AG04450 (cell line): ENCODE results near the gene NSD1. TPM values are rescaled to one million over a fixed set of nuclear protein-coding genes. Genes with fewer than 3 reads are reported as not detected.

Source experiments
- CTCF ChIA-PET: fragments of 300-600, 350-600 bp; formaldehyde crosslinking; extraction: SDS; loops from one replicate; lab custom pipeline; 2022; ENCODE audit warnings: antibody characterized with exemption, inconsistent platforms; lab: Charles Lee
- POLR2A ChIA-PET: fragments of 350-600 bp; formaldehyde crosslinking; extraction: SDS; loops from one replicate; lab custom pipeline; 2021; ENCODE audit warnings: antibody characterized with exemption, inconsistent platforms; lab: Yijun Ruan, JAX
- DNase-seq: peaks from one replicate; pipeline ENCODE4 v3.0.0-alpha.2; 2011; ENCODE audit warnings: low read depth, low spot score
- H3K27ac ChIP-seq: one replicate; pipeline ENCODE4 v1.5.1; 2012; ENCODE audit warnings: low read depth, low read length, control low read depth
- H3K27me3 ChIP-seq: one replicate; pipeline ENCODE4 v1.6.0; 2012; ENCODE audit warnings: low read length; ENCODE audit not compliant: control insufficient read depth, insufficient read depth
- H3K4me3 ChIP-seq: 2 replicates; pipeline ENCODE4 v1.5.1; 2011; ENCODE audit warnings: mild to moderate bottlenecking, low read depth, low read length, control low read depth
- H3K9me3 ChIP-seq: 2 replicates; pipeline ENCODE4 v1.5.1; 2012; ENCODE audit warnings: low read length; ENCODE audit not compliant: control insufficient read depth, insufficient read depth
- CTCF ChIP-seq: IDR thresholded peaks from 2 replicates; pipeline ENCODE4 v1.5.1; 2011; ENCODE audit warnings: low read depth, low read length, control low read depth, inconsistent platforms
- polyA plus RNA-seq: library from polyadenylated mRNA; depleted of rRNA; stranded (reverse); fragments of >200 nt; gene quantifications from 2 replicates; pipeline ENCODE4 v1.2.3, GENCODE V29; 2011

Gene NSD1
- polyA plus RNA-seq, 1 experiment = 33.4 TPM

GRCh38 chr5:177105691-177106476 lies 27.7 kb upstream of the NSD1 start:
- no peaks in the 10 kb centered on the region for H3K9me3 ChIP-seq
- ChIA-PET POLR2A (no interaction called here), CTCF (interaction anchor here (0.6 kb wide), 1 partner anchor 346 kb away, joined by 5 read pairs; no protein-coding TSS in a partner anchor)
- no peak overlapping the region for H3K27ac ChIP-seq
- TF ChIP-seq CTCF = no peak
- H3K4me3 ChIP-seq = no peak overlapping the region
- H3K27me3 ChIP-seq = peaks cover 9% of the 10 kb centered on the region
- DNase-seq = no peak

GRCh38 chr5:177107159-177107558 lies 26.4 kb upstream of the NSD1 start:
- Histone ChIP-seq H3K27ac (no peak overlapping the region), H3K27me3 (peaks cover 9% of the 10 kb centered on the region), H3K4me3 (no peak overlapping the region), H3K9me3 (no peaks in the 10 kb centered on the region)
- no peak for TF ChIP-seq CTCF
- ChIA-PET CTCF (interaction anchor here (0.5 kb wide), 1 partner anchor 15 kb away, joined by 4 read pairs; no protein-coding TSS in a partner anchor), POLR2A (no interaction called here)
- DNase-seq = no peak

GRCh38 chr5:177109810-177110209 lies 23.8 kb upstream of the NSD1 start:
- POLR2A ChIA-PET = interaction anchor here (1.3 kb wide), 1 partner anchor 15 kb away, joined by 4 read pairs; no protein-coding TSS in a partner anchor
- no peak for TF ChIP-seq CTCF

GRCh38 chr5:177111720-177112394 lies 21.7 kb upstream of the NSD1 start:
- peak; percentile 95 for TF ChIP-seq CTCF
- Histone ChIP-seq H3K4me3 (no peak overlapping the region), H3K27ac (no peak overlapping the region), H3K9me3 (peaks cover 3% of the 10 kb centered on the region; the same call in 1 of the 2 replicates), H3K27me3 (no peaks in the 10 kb centered on the region)
- no peak for DNase-seq
- ChIA-PET CTCF (interaction anchor here (0.5 to 7.2 kb wide), 34 partner anchors 10 to 453 kb away, joined by 3 to 259 read pairs (median 4); partner anchors contain the start of genes FGFR4, PRELID1, RAB24 and ZNF346), POLR2A (interaction anchor here (0.5 kb wide), 1 partner anchor 41 kb away, joined by 3 read pairs; no protein-coding TSS in a partner anchor)

More at GRCh38 chr5:177109810-177110209, 23.8 kb upstream of the NSD1 start:
- CTCF ChIA-PET = interaction anchor here (0.7 to 7.2 kb wide), 6 partner anchors 8 to 451 kb away, joined by 3 to 259 read pairs (median 14); no protein-coding TSS in a partner anchor
- no peaks in the 10 kb centered on the region for H3K9me3 ChIP-seq
- H3K27ac ChIP-seq = no peak overlapping the region
- peaks cover 4% of the 10 kb centered on the region for H3K27me3 ChIP-seq
- no peak overlapping the region for H3K4me3 ChIP-seq
- no peak for DNase-seq
